ENCODE results near the gene PHF21B. TPM values are rescaled to one million over a fixed set of nuclear protein-coding genes. Genes with fewer than 3 reads are reported as not detected.

PHF21B gene
- total and polyA plus RNA-seq, 2 of the 8 experiments (the other 6 are each of a cell fraction or from before 2014, with no cell fraction given): 19.3 to 68.1 TPM

DNA sequence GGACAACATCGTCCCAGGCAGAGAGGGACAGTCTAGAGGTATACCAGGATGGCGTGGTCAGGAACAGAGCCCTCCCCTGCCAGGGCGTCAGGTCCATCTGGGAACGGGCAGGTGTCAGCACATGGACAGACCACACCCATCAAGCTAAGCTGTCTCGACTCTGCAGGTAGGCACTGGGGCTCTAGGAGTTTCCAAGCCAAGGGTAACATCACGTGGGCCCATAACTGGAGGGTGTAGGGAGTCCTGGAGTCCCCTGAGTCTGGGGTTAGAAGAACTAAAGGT lies 75.4 kb downstream of the PHF21B start (continued):
- TF ChIP-seq, protein P1, sequence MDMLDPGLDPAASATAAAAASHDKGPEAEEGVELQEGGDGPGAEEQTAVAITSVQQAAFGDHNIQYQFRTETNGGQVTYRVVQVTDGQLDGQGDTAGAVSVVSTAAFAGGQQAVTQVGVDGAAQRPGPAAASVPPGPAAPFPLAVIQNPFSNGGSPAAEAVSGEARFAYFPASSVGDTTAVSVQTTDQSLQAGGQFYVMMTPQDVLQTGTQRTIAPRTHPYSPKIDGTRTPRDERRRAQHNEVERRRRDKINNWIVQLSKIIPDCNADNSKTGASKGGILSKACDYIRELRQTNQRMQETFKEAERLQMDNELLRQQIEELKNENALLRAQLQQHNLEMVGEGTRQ (IDR thresholded peaks at IDR 0.05; ENCODE audit: low read length): no peak
- no peak for TF ChIP-seq HDAC6 (IDR thresholded peaks at IDR 0.05; ENCODE audit: low read depth, low read length)
- no peak for TF ChIP-seq SP2 (IDR thresholded peaks at IDR 0.05; ENCODE audit: low read length)
- no peak for TF ChIP-seq EGR1 (IDR thresholded peaks at IDR 0.05; ENCODE audit: borderline replicate concordance, low read depth, low read length)
- TF ChIP-seq CEBPB (IDR thresholded peaks at IDR 0.05; ENCODE audit: low read depth, low read length): no peak
- no peak for TF ChIP-seq EZH2 (IDR thresholded peaks at IDR 0.05; ENCODE audit: low read depth, low read length, severe bottlenecking)

Data from H1 (cell line).